Heart left ventricle (tissue), 13 donors: ENCODE results near the gene CEP19.

Experiments used
- POLR2A ChIP-seq, 2 donors: fragments of 450-650 bp; IDR thresholded peaks; one replicate each; pipeline ENCODE4 v1.6.1; 2017; ENCODE audit warnings: antibody characterized with exemption in 2 of 2, mild to moderate bottlenecking in 2 of 2, moderate library complexity in 2 of 2
- TF ChIP-seq, protein P1 (sequence below), 12 donors: fragments of 200-600 bp; sonication (generic) in 4 of 12; IDR thresholded peaks; one replicate each; pipeline versions ENCODE4 v1.5.0 to v1.8.0; 2018 to 2022; ENCODE audit warnings: antibody characterized with exemption in 12 of 12, mild to moderate bottlenecking in 5 of 12
- donor health status: ischemic (EF 13 %, LVEDD 7.1; RV severe dilation, severe dysfunction).
- donor health status: DM: no; HTN: yes; CAD: no.
- donor health status: DM: no; HTN: no; CAD: no.
- donor health status: ischemic (EF 25% LVEDD 6.9; RV normal size, moderate dysfunction).
- donor health status: ischemic (EF 25% LVEDD 5.7; RV mildly dilated, moderate dysfunction).
- donor health status: ischemic (EF 35%, LVEDD 5.7; RV mildly dilated, moderate dysfunction).
- donor health status: nonischemic (EF 11% LVEDD 7.7; RV severe dilation, severe dysfunction).
- donor health status: DM: yes; HTN: yes; CAD: no.
- donor health status: PGD.
- donor health status: ischemic (EF 29% LVEDD 5.4; RV normal size, mild dysfunction).
- donor health status: nonischemic (EF 23%, LVEDD 6.1; RV moderate dilation, normal function).

DNA sequence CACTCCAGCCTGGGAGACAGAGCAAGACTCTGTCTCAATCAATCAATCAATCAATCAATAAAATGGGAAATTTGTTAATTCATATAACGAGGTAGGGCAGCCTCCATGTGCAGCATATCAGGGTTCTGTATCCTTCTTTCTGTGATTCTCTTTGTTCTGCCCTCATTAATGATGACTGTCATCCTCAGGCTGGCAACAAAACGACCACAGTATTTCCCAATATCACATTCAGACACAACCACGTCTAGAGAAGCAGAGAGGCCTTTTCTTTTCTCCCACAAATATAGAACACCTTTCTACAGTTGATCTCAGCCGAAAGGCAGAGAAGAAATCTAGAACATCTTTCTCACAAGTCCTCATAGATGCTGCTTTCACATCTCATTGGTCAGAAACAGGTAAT is 11.2 kb downstream of the CEP19 start:
- TF ChIP-seq POLR2A (IDR thresholded peaks at IDR 0.05), result no peak
- TF ChIP-seq, protein P1, sequence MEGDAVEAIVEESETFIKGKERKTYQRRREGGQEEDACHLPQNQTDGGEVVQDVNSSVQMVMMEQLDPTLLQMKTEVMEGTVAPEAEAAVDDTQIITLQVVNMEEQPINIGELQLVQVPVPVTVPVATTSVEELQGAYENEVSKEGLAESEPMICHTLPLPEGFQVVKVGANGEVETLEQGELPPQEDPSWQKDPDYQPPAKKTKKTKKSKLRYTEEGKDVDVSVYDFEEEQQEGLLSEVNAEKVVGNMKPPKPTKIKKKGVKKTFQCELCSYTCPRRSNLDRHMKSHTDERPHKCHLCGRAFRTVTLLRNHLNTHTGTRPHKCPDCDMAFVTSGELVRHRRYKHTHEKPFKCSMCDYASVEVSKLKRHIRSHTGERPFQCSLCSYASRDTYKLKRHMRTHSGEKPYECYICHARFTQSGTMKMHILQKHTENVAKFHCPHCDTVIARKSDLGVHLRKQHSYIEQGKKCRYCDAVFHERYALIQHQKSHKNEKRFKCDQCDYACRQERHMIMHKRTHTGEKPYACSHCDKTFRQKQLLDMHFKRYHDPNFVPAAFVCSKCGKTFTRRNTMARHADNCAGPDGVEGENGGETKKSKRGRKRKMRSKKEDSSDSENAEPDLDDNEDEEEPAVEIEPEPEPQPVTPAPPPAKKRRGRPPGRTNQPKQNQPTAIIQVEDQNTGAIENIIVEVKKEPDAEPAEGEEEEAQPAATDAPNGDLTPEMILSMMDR (IDR thresholded peaks at IDR 0.05), result no peak
